Inflammatory macrophage (primary cell): Measurements from ENCODE around the gene ADSL.
A peak's percentile ranks its signal among the peaks of the same experiment; 100 is the strongest.
"Not testable (repeated sequence)": the region's sequence is repeated elsewhere in the genome, so short reads cannot be mapped to it uniquely, and the experiment has no call there.

Experiments
- DNase-seq, 2 donors: peaks; one replicate each; pipeline ENCODE4 v3.0.0-alpha.2; 2020 to 2022
- total RNA-seq, 18 experiments: gene quantifications; one replicate each; lab custom pipeline; 2026; ENCODE audit warnings: mixed read lengths in 6 of 18, inconsistent platforms in 2 of 18; lab: John Stamatoyannopoulos, UW

ADSL gene
- 4.7 to 13.6 (median 8.5) reads per million in 18 experiments for total RNA-seq

- peak; percentile 84 to 89 for DNase-seq
These were observed at the start of gene ADSL for GRCh38 chr22:40346185-40347118. TSS of gene ADSL (plus strand) at chr22:40346500. CDS start at chr22:40346559, 59 bp downstream.

GRCh38 chr22:40300316-40300715 lies 46.0 kb upstream of the ADSL start:
- no peak for DNase-seq

- DNase-seq = no peak
These were observed 45.2 kb upstream of the ADSL start for GRCh38 chr22:40300884-40301672.

GRCh38 chr22:40302149-40302548 lies 44.2 kb upstream of the ADSL start:
- DNase-seq = no peak

GRCh38 chr22:40305625-40306024 lies 40.7 kb upstream of the ADSL start:
- no peak for DNase-seq

- no peak for DNase-seq
These were observed 37.2 kb upstream of the ADSL start for GRCh38 chr22:40308999-40309573.

- DNase-seq = no peak
These were observed 36.7 kb upstream of the ADSL start for GRCh38 chr22:40309631-40310030.

GRCh38 chr22:40310081-40310767 lies 36.1 kb upstream of the ADSL start:
- DNase-seq = no peak

GRCh38 chr22:40310768-40311120 lies 35.6 kb upstream of the ADSL start:
- no peak for DNase-seq

- not testable (repeated sequence) for DNase-seq
These were observed 34.7 kb upstream of the ADSL start for GRCh38 chr22:40311646-40312045.

GRCh38 chr22:40312050-40312449 lies 34.2 kb upstream of the ADSL start:
- DNase-seq = no peak

GRCh38 chr22:40313007-40313406 lies 33.3 kb upstream of the ADSL start:
- peak; percentile 65 to 69 for DNase-seq

GRCh38 chr22:40314041-40314440 lies 32.3 kb upstream of the ADSL start:
- peak in 1 of 2 donors; percentile 69 for DNase-seq

GRCh38 chr22:40320687-40321086 lies 25.6 kb upstream of the ADSL start:
- no peak for DNase-seq

- no peak for DNase-seq
These were observed 24.3 kb upstream of the ADSL start for GRCh38 chr22:40322021-40322420.

- no peak for DNase-seq
These were observed 23.4 kb upstream of the ADSL start for GRCh38 chr22:40322818-40323447.

- no peak for DNase-seq
These were observed 22.6 kb upstream of the ADSL start for GRCh38 chr22:40323681-40324171.

GRCh38 chr22:40324468-40325305 lies 21.6 kb upstream of the ADSL start:
- no peak for DNase-seq

GRCh38 chr22:40325315-40325714 lies 21.0 kb upstream of the ADSL start:
- no peak for DNase-seq

- no peak for DNase-seq
These were observed 19.2 kb upstream of the ADSL start for GRCh38 chr22:40326905-40327735.
